Measurements from ENCODE around the gene ITPR1. TPM values are rescaled to one million over a fixed set of nuclear protein-coding genes. Genes with fewer than 3 reads are reported as not detected.
A peak's percentile ranks its signal among the peaks of the same experiment; 100 is the strongest.

Gene ITPR1
- total RNA-seq, 1 donor from 2014 or later = 121 TPM

GRCh38 chr3:4551794-4552442, 58.8 kb downstream of the ITPR1 start:
- H3K36me3 ChIP-seq = no peaks in the 10 kb centered on the region
- no peak for TF ChIP-seq CTCF (IDR thresholded peaks at IDR 0.05)
- no peak overlapping the region for H3K4me3 ChIP-seq
- H3K27me3 ChIP-seq = no peaks in the 10 kb centered on the region
- H3K4me1 ChIP-seq = no peaks in the 10 kb centered on the region
- peak overlapping the region in 1 of 2 donors; percentile 33 for H3K27ac ChIP-seq
- H3K9me3 ChIP-seq = no peaks in the 10 kb centered on the region
- intact Hi-C loops (cut with DNase I) = no loop called here
- DNase-seq (ENCODE audit: low spot score in 2 of 2) = no peak

- Histone ChIP-seq H3K27me3 (no peaks in the 10 kb centered on the region), H3K4me1 (no peaks in the 10 kb centered on the region), H3K36me3 (no peaks in the 10 kb centered on the region), H3K4me3 (no peak overlapping the region), H3K27ac (peak overlapping the region in 1 of 2 donors; percentile 33), H3K9me3 (no peaks in the 10 kb centered on the region)
- TF ChIP-seq CTCF (IDR thresholded peaks at IDR 0.05) = no peak
- no peak for DNase-seq (ENCODE audit: low spot score in 2 of 2)
- intact Hi-C loops (cut with DNase I) = no loop called here
Observed at GRCh38 chr3:4552811-4553210, 59.7 kb downstream of the ITPR1 start.

- Histone ChIP-seq H3K4me1 (no peaks in the 10 kb centered on the region), H3K4me3 (no peak overlapping the region), H3K27ac (no peak overlapping the region), H3K27me3 (no peaks in the 10 kb centered on the region), H3K9me3 (no peaks in the 10 kb centered on the region), H3K36me3 (no peaks in the 10 kb centered on the region)
- intact Hi-C loops (cut with DNase I) = no loop called here
- no peak for TF ChIP-seq CTCF (IDR thresholded peaks at IDR 0.05)
- DNase-seq (ENCODE audit: low spot score in 2 of 2) = no peak
Observed at GRCh38 chr3:4561661-4562060, 68.5 kb downstream of the ITPR1 start.

DNA sequence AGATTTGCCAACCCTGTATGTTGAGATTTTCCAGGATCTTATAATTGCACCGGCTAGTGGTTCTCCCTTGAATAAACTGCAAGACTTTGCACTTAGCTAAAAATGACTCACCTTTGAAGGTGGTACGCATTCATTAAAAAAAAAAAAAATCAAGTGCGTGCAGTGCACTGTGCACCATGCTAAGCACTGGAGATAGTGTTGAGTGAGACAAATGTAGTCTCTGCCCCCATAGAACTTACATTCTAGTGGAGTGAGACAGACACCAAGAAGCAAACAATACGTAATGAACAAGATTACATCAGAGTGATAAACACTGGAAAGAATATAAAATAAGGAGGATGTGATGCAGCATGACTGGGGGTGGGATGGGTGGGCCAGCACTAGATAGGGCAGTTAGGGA, 69.4 kb downstream of the ITPR1 start:
- TF ChIP-seq CTCF (IDR thresholded peaks at IDR 0.05) = no peak

GRCh38 chr3:4564270-4564669, 71.1 kb downstream of the ITPR1 start:
- Histone ChIP-seq H3K9me3 (no peaks in the 10 kb centered on the region), H3K27me3 (no peaks in the 10 kb centered on the region), H3K4me1 (no peaks in the 10 kb centered on the region), H3K27ac (no peak overlapping the region), H3K4me3 (no peak overlapping the region), H3K36me3 (no peaks in the 10 kb centered on the region)
- DNase-seq (ENCODE audit: low spot score in 2 of 2) = no peak
- intact Hi-C loops (cut with DNase I) = no loop called here
- TF ChIP-seq CTCF (IDR thresholded peaks at IDR 0.05) = no peak

More for the DNA sequence above, 69.4 kb downstream of the ITPR1 start:
- Histone ChIP-seq H3K36me3 (no peaks in the 10 kb centered on the region), H3K4me3 (no peak overlapping the region), H3K27ac (no peak overlapping the region), H3K4me1 (no peaks in the 10 kb centered on the region), H3K27me3 (no peaks in the 10 kb centered on the region), H3K9me3 (no peaks in the 10 kb centered on the region)
- intact Hi-C loops (cut with DNase I) = no loop called here
- DNase-seq (ENCODE audit: low spot score in 2 of 2) = no peak
